Neural cell (in vitro differentiated cells): ENCODE data around the gene NINL. TPM values are rescaled to one million over a fixed set of nuclear protein-coding genes. Genes with fewer than 3 reads are reported as not detected.

ENCODE experiments used
- H2AFZ ChIP-seq: fragments of 200-600, 300-800 bp; sonication (generic), shearing (Covaris generic); 2 replicates; pipeline ENCODE4 v1.6.0; 2014; ENCODE audit warnings: low read depth, mild to moderate bottlenecking, antibody characterized with exemption, low read length, moderate library complexity
- H3F3A ChIP-seq: fragments of 200-600 bp; shearing (Covaris generic); 2 replicates; pipeline ENCODE4 v1.6.1; 2016; ENCODE audit warnings: mild to moderate bottlenecking, moderate library complexity, mixed read lengths, antibody characterized with exemption, low read length; ENCODE audit not compliant: insufficient read depth, poor library complexity, severe bottlenecking
- H3K27ac ChIP-seq: fragments of 200-600, 300-800 bp; sonication (generic), shearing (Covaris generic); 2 replicates; pipeline ENCODE4 v1.5.1; 2014; ENCODE audit warnings: mild to moderate bottlenecking, low read length, moderate library complexity
- H3K27me3 ChIP-seq: fragments of 300-800, 200-600 bp; sonication (generic), shearing (Covaris generic); 2 replicates; pipeline ENCODE4 v1.6.0; 2014; ENCODE audit warnings: mild to moderate bottlenecking, low read depth, low read length, moderate library complexity; ENCODE audit not compliant: insufficient read depth
- H3K36me3 ChIP-seq: fragments of 300-800, 200-600 bp; sonication (generic), shearing (Covaris generic); 2 replicates; pipeline ENCODE4 v1.5.1; 2014; ENCODE audit warnings: mild to moderate bottlenecking, antibody characterized with exemption, low read length, moderate library complexity; ENCODE audit not compliant: insufficient read depth
- H3K4me2 ChIP-seq: fragments of 300-800, 200-600 bp; sonication (generic), shearing (Covaris generic); 2 replicates; pipeline ENCODE4 v1.6.0; 2014; ENCODE audit warnings: mild to moderate bottlenecking, low read length
- H3K4me3 ChIP-seq: fragments of 300-800, 200-600 bp; sonication (generic), shearing (Covaris generic); 2 replicates; pipeline ENCODE4 v1.5.1; 2014; ENCODE audit warnings: mild to moderate bottlenecking, low read length, moderate library complexity
- H3K79me2 ChIP-seq: fragments of 200-600 bp; shearing (Covaris generic); replicated peaks from 2 replicates; pipeline ENCODE4 v1.6.0; 2014; ENCODE audit warnings: mild to moderate bottlenecking, low read length, moderate library complexity; ENCODE audit not compliant: insufficient read depth
- H3K9ac ChIP-seq: fragments of 300-800, 200-600 bp; sonication (generic), shearing (Covaris generic); 2 replicates; pipeline ENCODE4 v1.6.1; 2016; ENCODE audit warnings: mild to moderate bottlenecking, low read length, mixed read lengths
- H3K9me2 ChIP-seq: fragments of 200-600 bp; shearing (Covaris generic); 2 replicates; pipeline ENCODE4 v1.6.1; 2016; ENCODE audit warnings: mild to moderate bottlenecking, low read length, mixed read lengths; ENCODE audit not compliant: insufficient read depth
- H3K9me3 ChIP-seq: fragments of 200-600, 300-800 bp; sonication (generic), shearing (Covaris generic); 2 replicates; pipeline ENCODE4 v1.6.1; 2016; ENCODE audit warnings: mild to moderate bottlenecking, mixed run types, low read length, moderate library complexity, mixed read lengths
- H4K20me1 ChIP-seq: fragments of 200-600 bp; shearing (Covaris generic); 2 replicates; pipeline ENCODE4 v1.6.1; 2016; ENCODE audit warnings: mild to moderate bottlenecking, mixed run types; ENCODE audit not compliant: insufficient read depth
- CTCF ChIP-seq: fragments of 450-650 bp; IDR thresholded peaks from 2 replicates; pipeline ENCODE4 v1.5.1; 2014; ENCODE audit warnings: antibody characterized with exemption, mild to moderate bottlenecking, moderate library complexity; ENCODE audit not compliant: poor library complexity, severe bottlenecking
- EP300 ChIP-seq: fragments of 450-650 bp; conservative IDR thresholded peaks from 2 replicates; pipeline ENCODE4 v1.6.1; 2014; ENCODE audit warnings: antibody characterized with exemption, mild to moderate bottlenecking, moderate library complexity; ENCODE audit not compliant: poor library complexity, severe bottlenecking
- EZH2 ChIP-seq: fragments of 200-600, 300-800 bp; shearing (Covaris generic), sonication (generic); IDR thresholded peaks from 2 replicates; pipeline ENCODE4 v1.6.1; 2014; ENCODE audit warnings: antibody characterized with exemption, low read length, borderline replicate concordance, mild to moderate bottlenecking; ENCODE audit not compliant: insufficient read depth, poor library complexity, severe bottlenecking
- MXI1 ChIP-seq: fragments of 450-650 bp; conservative IDR thresholded peaks from 2 replicates; pipeline ENCODE4 v1.6.1; 2014; ENCODE audit warnings: antibody characterized with exemption, mild to moderate bottlenecking; ENCODE audit not compliant: poor library complexity, severe bottlenecking
- POLR2AphosphoS5 ChIP-seq: IDR thresholded peaks from 2 replicates; pipeline ENCODE4 v1.6.1; 2012
- RAD21 ChIP-seq: fragments of 450-650 bp; conservative IDR thresholded peaks from 2 replicates; pipeline ENCODE4 v1.6.1; 2014; ENCODE audit warnings: antibody characterized with exemption, mild to moderate bottlenecking, moderate library complexity
- REST ChIP-seq: IDR thresholded peaks from 2 replicates; pipeline ENCODE4 v1.6.1; 2012; ENCODE audit warnings: borderline replicate concordance
- SMC3 ChIP-seq: fragments of 450-650 bp; conservative IDR thresholded peaks from 2 replicates; pipeline ENCODE4 v1.6.1; 2014; ENCODE audit warnings: antibody characterized with exemption, mild to moderate bottlenecking, moderate library complexity; ENCODE audit not compliant: poor library complexity
- TAF1 ChIP-seq: IDR thresholded peaks from 2 replicates; pipeline ENCODE4 v1.6.1; 2012; ENCODE audit warnings: low read depth
- polyA plus RNA-seq: library from polyadenylated mRNA; depleted of rRNA; stranded (reverse); fragments of >200 nt; gene quantifications from 2 replicates; pipeline ENCODE4 v1.2.3, GENCODE V29; 2014

Gene NINL
- polyA plus RNA-seq, 1 donor from 2014 or later: 49.6 TPM

- Histone ChIP-seq H3K79me2 (no peaks in the 10 kb centered on the region), H3K9ac (no peak overlapping the region), H2AFZ (no peak overlapping the region), H3K36me3 (no peaks in the 10 kb centered on the region), H3K4me2 (no peak overlapping the region), H4K20me1 (no peaks in the 10 kb centered on the region), H3K27me3 (no peaks in the 10 kb centered on the region), H3F3A (no peaks in the 10 kb centered on the region), H3K4me3 (no peak overlapping the region), H3K9me3 (no peaks in the 10 kb centered on the region), H3K9me2 (no peaks in the 10 kb centered on the region), H3K27ac (no peak overlapping the region)
- TF ChIP-seq CTCF (no peak), TAF1 (no peak), SMC3 (no peak), EP300 (no peak), RAD21 (no peak), REST (no peak), MXI1 (no peak), EZH2 (no peak), POLR2AphosphoS5 (no peak)
These were observed 34.2 kb upstream of the NINL start for GRCh38 chr20:25619514-25619913.

- H3K9me3 ChIP-seq: no peaks in the 10 kb centered on the region
- no peaks in the 10 kb centered on the region for H3K36me3 ChIP-seq
- no peak overlapping the region for H3K4me2 ChIP-seq
- H3K9me2 ChIP-seq: no peaks in the 10 kb centered on the region
- no peaks in the 10 kb centered on the region for H3K79me2 ChIP-seq
- H2AFZ ChIP-seq: no peak overlapping the region
- no peaks in the 10 kb centered on the region for H3F3A ChIP-seq
- no peaks in the 10 kb centered on the region for H3K27me3 ChIP-seq
- H4K20me1 ChIP-seq: no peaks in the 10 kb centered on the region
- TF ChIP-seq POLR2AphosphoS5 (no peak), RAD21 (no peak), SMC3 (no peak), REST (no peak), TAF1 (no peak), CTCF (no peak), EP300 (no peak)
- H3K9ac ChIP-seq: no peak overlapping the region
- H3K27ac ChIP-seq: no peak overlapping the region
- H3K4me3 ChIP-seq: no peak overlapping the region
These were observed 23.4 kb upstream of the NINL start for GRCh38 chr20:25608774-25609173.
